Skeletal muscle tissue (tissue), 4 donors: ENCODE measurements around the gene UBA52. TPM values are rescaled to one million over a fixed set of nuclear protein-coding genes. Genes with fewer than 3 reads are reported as not detected.
"Not testable (repeated sequence)": the region's sequence is repeated elsewhere in the genome, so short reads cannot be mapped to it uniquely, and the experiment has no call there.

ENCODE experiments used
- H3K27ac ChIP-seq: one replicate; pipeline ENCODE4 v1.7.0; 2013; ENCODE audit warnings: mild to moderate bottlenecking, low read depth, low read length, inconsistent platforms
- H3K27me3 ChIP-seq, 3 donors: one replicate each; pipeline ENCODE4 v1.7.0; 2013; ENCODE audit warnings: low read length in 3 of 3; ENCODE audit not compliant: control insufficient read depth in 3 of 3, insufficient read depth in 3 of 3
- H3K36me3 ChIP-seq, 3 donors: one replicate each; pipeline ENCODE4 v1.7.0; 2013; ENCODE audit warnings: low read length in 3 of 3; ENCODE audit not compliant: control insufficient read depth in 3 of 3, insufficient read depth in 3 of 3
- H3K4me1 ChIP-seq, 3 donors: one replicate each; pipeline ENCODE4 v1.7.0; 2013; ENCODE audit warnings: low read length in 3 of 3, mild to moderate bottlenecking in 3 of 3; ENCODE audit not compliant: control insufficient read depth in 3 of 3, insufficient read depth in 3 of 3
- H3K4me3 ChIP-seq, 3 donors: one replicate each; pipeline ENCODE4 v1.7.0; 2013; ENCODE audit warnings: low read length in 3 of 3
- H3K9ac ChIP-seq, 3 donors: one replicate each; pipeline ENCODE4 v1.7.0; 2013; ENCODE audit warnings: low read length in 3 of 3, mild to moderate bottlenecking in 3 of 3, moderate library complexity in 2 of 3, low read depth in 1 of 3
- H3K9me3 ChIP-seq, 3 donors: one replicate each; pipeline ENCODE4 v1.7.0; 2013; ENCODE audit warnings: low read length in 3 of 3; ENCODE audit not compliant: control insufficient read depth in 3 of 3
- total RNA-seq: library from RNA; depleted of rRNA; stranded (reverse); fragments of >200 nt; gene quantifications from one replicate; pipeline ENCODE4 v1.2.3, GENCODE V29; 2014
- donor health status: Osteomylitis.

The UBA52 gene
- 905 TPM for total RNA-seq

GRCh38 chr19:18571564-18572344 lies at the start of gene UBA52:
Gene UBA52 (plus strand): TSS chr19:18571857. CDS start chr19:18573301, 1,444 bp downstream.
- peak within 1 kb of the TSS; percentile 96 for H3K27ac ChIP-seq
- H3K4me3 ChIP-seq: peak within 1 kb of the TSS; percentile 78 to 98 (median 90)
- no peaks in the 10 kb centered on the region for H3K27me3 ChIP-seq
- H3K9ac ChIP-seq: peak within 1 kb of the TSS; percentile 89 to 95 (median 91)
- peaks cover 18 to 24% (median 18%) of the 10 kb centered on the region in 3 donors for H3K4me1 ChIP-seq
- H3K36me3 ChIP-seq: peaks cover 54 to 60% (median 56%) of the 10 kb centered on the region in 3 donors
- H3K9me3 ChIP-seq: no peaks in the 10 kb centered on the region

GRCh38 chr19:18522124-18522861 lies 49.4 kb upstream of the UBA52 start:
- Histone ChIP-seq H3K4me3 (peak overlapping the region; percentile 43 to 100 (median 61)), H3K4me1 (peaks cover 21 to 27% (median 22%) of the 10 kb centered on the region in 3 donors), H3K27me3 (no peaks in the 10 kb centered on the region), H3K9me3 (no peaks in the 10 kb centered on the region), H3K36me3 (no peaks in the 10 kb centered on the region), H3K27ac (peak overlapping the region; percentile 100), H3K9ac (peak overlapping the region; percentile 20 to 57 (median 45))

GRCh38 chr19:18522862-18523440 lies 48.7 kb upstream of the UBA52 start:
- not testable (repeated sequence) for H3K36me3 ChIP-seq, H3K27me3 ChIP-seq, H3K9me3 ChIP-seq
- Histone ChIP-seq H3K4me3 (peak overlapping the region; percentile 43 to 61 (median 54)), H3K27ac (peak overlapping the region; percentile 66), H3K4me1 (peaks cover 21 to 26% (median 22%) of the 10 kb centered on the region in 3 donors), H3K9ac (peak overlapping the region in 2 of 3 donors; percentile 45 to 57)

GRCh38 chr19:18523841-18524240 lies 47.8 kb upstream of the UBA52 start:
- H3K9me3 ChIP-seq: no peaks in the 10 kb centered on the region
- peak overlapping the region in 1 of 3 donors; percentile 25 for H3K9ac ChIP-seq
- H3K4me1 ChIP-seq: peaks cover 14 to 19% (median 18%) of the 10 kb centered on the region in 3 donors
- H3K4me3 ChIP-seq: no peak overlapping the region
- no peak overlapping the region for H3K27ac ChIP-seq
- H3K36me3 ChIP-seq: no peaks in the 10 kb centered on the region
- no peaks in the 10 kb centered on the region for H3K27me3 ChIP-seq

GRCh38 chr19:18526316-18526715 lies 45.3 kb upstream of the UBA52 start:
- Histone ChIP-seq H3K27ac (no peak overlapping the region), H3K27me3 (no peaks in the 10 kb centered on the region), H3K9ac (no peak overlapping the region), H3K9me3 (no peaks in the 10 kb centered on the region), H3K4me3 (no peak overlapping the region), H3K4me1 (peaks cover 0 to 4% (median 2%) of the 10 kb centered on the region in 3 donors), H3K36me3 (peaks cover 2 to 4% (median 4%) of the 10 kb centered on the region in 3 donors)

- H3K4me3 ChIP-seq: no peak overlapping the region
Measured at GRCh38 chr19:18529782-18530181, 41.9 kb upstream of the UBA52 start.

GRCh38 chr19:18531485-18531884 lies 40.2 kb upstream of the UBA52 start:
- no peak overlapping the region for H3K27ac ChIP-seq
- H3K9ac ChIP-seq: no peak overlapping the region
- H3K27me3 ChIP-seq: no peaks in the 10 kb centered on the region
- H3K4me3 ChIP-seq: no peak overlapping the region
- H3K36me3 ChIP-seq: peaks cover 27 to 32% (median 29%) of the 10 kb centered on the region in 3 donors
- H3K9me3 ChIP-seq: no peaks in the 10 kb centered on the region
- no peaks in the 10 kb centered on the region for H3K4me1 ChIP-seq

More at GRCh38 chr19:18529782-18530181, 41.9 kb upstream of the UBA52 start:
- no peak overlapping the region for H3K9ac ChIP-seq
- peaks cover 18 to 24% (median 22%) of the 10 kb centered on the region in 3 donors for H3K36me3 ChIP-seq
- no peaks in the 10 kb centered on the region for H3K27me3 ChIP-seq
- no peaks in the 10 kb centered on the region for H3K9me3 ChIP-seq
- H3K27ac ChIP-seq: no peak overlapping the region
- H3K4me1 ChIP-seq: no peaks in the 10 kb centered on the region

DNA sequence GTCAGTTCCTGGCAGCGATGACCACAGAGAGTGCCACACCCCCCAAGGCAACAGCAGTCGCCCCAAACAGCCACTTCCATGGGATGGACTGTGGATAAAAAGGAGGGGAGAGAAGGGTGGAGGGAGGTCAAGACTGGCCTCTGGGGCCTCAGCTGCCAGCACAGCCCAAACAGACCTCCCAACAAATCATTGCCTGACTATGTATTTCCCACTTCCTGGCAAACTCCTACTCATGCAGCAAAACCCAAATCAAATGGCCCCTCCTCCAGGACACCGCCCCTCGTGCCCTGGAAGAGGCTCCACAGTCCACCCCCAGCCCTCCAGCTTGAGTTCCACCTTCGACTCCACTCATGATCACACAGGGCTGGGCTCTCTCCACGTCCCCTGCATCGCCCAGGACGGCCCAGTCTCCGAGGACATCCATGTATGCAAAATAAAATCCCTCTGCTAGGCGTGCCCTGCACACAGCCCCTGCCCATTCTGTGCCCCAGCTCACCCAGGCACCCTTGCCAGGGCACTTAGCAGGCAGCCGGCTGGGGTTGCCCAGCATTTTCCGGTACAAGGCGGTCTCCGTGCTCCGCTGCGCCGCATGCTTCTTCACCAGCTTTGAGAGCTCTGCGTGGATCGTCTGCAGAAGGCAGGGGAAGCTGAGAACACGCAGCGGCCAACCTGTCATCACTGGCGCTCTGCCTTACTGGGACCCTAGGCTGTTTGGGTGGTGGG lies 39.3 kb upstream of the UBA52 start:
- Histone ChIP-seq H3K9ac (no peak overlapping the region), H3K4me1 (no peaks in the 10 kb centered on the region), H3K4me3 (no peak overlapping the region), H3K36me3 (peaks cover 35 to 38% (median 35%) of the 10 kb centered on the region in 3 donors), H3K27me3 (no peaks in the 10 kb centered on the region), H3K9me3 (no peaks in the 10 kb centered on the region), H3K27ac (no peak overlapping the region)

DNA sequence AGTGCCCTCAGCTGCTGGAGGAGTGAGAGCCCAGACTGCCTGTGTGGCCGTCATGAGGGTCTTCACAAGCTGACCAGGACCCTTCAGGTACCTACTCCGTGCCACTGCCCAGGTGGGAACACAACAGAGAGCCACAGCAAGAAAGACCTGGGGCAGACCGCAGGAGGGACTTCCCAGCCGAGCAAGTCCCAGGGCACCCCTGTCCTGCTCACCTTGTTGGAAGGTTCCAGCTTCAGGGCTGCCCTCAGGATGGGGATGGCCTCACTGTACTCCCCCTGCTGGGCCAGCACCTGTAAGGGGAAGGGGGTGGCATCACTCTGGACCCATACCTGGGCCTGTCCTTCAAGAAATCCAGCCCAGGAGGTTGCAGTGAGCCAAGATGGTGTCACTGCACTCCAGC lies 38.6 kb upstream of the UBA52 start:
- Histone ChIP-seq H3K9me3 (no peaks in the 10 kb centered on the region), H3K4me1 (no peaks in the 10 kb centered on the region), H3K27me3 (no peaks in the 10 kb centered on the region), H3K9ac (no peak overlapping the region), H3K4me3 (no peak overlapping the region), H3K36me3 (peaks cover 40 to 46% (median 43%) of the 10 kb centered on the region in 3 donors), H3K27ac (no peak overlapping the region)
